Mesothelial cell of epicardium (in vitro differentiated cells): Measurements from ENCODE around the gene HPSE2. TPM values are rescaled to one million over a fixed set of nuclear protein-coding genes. Genes with fewer than 3 reads are reported as not detected.

Experiments
- DNase-seq, 2 experiments: peaks; one replicate each; pipeline ENCODE4 v3.0.0; 2021; ENCODE audit warnings: low spot score in 2 of 2; ENCODE audit not compliant: unreplicated experiment in 2 of 2
- H3K27ac Mint-ChIP-seq: 2 replicates; pipeline ENCODE4 v1.8.0; 2021; ENCODE audit warnings: mixed read lengths
- H3K27me3 Mint-ChIP-seq: 2 replicates; pipeline ENCODE4 v1.8.0; 2021; ENCODE audit warnings: low read depth, mixed read lengths
- H3K36me3 Mint-ChIP-seq: 2 replicates; pipeline ENCODE4 v1.8.0; 2021; ENCODE audit warnings: mixed read lengths
- H3K4me1 Mint-ChIP-seq: 2 replicates; pipeline ENCODE4 v1.8.0; 2021; ENCODE audit warnings: mixed read lengths
- H3K4me3 Mint-ChIP-seq: 2 replicates; pipeline ENCODE4 v1.8.0; 2021; ENCODE audit warnings: mild to moderate bottlenecking, moderate library complexity, mixed read lengths
- H3K9me3 Mint-ChIP-seq: 2 replicates; pipeline ENCODE4 v1.8.0; 2021; ENCODE audit warnings: mixed read lengths
- CTCF ChIP-seq: fragments of 200-600 bp; sonication (generic); IDR thresholded peaks from one replicate; pipeline ENCODE4 v1.5.0; 2021; ENCODE audit warnings: antibody characterized with exemption; ENCODE audit not compliant: unreplicated experiment
- total RNA-seq: library from RNA; stranded (reverse); gene quantifications from 3 replicates; pipeline ENCODE4 v1.2.1, GENCODE V29; 2021

The HPSE2 gene
- total RNA-seq, 1 donor from 2014 or later, result 2.3 TPM

DNA sequence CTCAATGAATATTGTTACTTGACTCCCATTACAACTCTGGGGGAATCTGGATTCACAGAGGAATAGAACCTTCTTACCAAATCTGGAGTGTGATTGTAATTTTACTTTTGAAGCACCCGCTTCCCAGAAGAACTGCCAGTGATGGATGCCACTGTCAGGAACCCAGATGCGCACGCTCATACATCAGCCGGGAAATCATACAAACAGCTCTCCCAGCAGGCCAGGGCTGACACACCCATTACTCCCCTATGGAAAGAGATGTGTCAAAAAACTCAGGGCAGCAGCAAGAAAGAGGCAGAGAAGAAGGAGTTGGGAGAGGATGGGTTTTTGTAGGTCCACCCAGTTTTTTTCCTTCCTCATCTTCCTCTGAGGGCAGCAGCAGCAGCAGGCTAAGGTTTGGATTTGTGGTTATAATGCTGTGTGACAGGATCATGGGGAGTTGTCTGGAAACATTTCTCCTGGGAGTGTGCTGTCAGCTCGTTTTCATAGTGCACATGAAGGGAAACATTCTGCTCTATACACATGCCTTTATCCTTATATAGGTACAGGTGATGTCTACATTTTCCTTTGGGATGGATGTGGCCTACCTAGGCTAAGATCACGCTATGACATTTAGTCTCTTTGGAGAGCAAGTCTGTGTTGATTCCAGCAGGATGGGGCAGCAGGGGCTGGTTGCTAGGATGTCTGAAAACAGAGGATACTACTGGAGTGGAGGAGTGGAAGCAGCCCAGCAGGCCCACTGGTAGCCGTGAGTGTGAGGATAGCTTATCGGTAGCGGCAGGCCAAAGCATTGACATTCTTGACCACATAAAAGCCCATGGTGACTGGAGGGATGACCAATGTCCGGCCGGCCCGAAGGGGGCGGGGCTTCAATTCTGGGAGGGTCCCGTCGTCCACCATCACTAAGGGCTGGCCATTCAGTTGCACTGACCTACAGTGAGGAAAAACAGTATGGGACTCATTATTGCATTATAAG, 776.6 kb downstream of the HPSE2 start:
- DNase-seq, result no peak
- H3K36me3 Mint-ChIP-seq, result no peaks in the 10 kb centered on the region
- TF ChIP-seq CTCF, result no peak
- peaks cover 27% of the 10 kb centered on the region for H3K4me1 Mint-ChIP-seq
- H3K27ac Mint-ChIP-seq, result no peak overlapping the region
- H3K27me3 Mint-ChIP-seq, result peaks cover 6% of the 10 kb centered on the region
- no peak overlapping the region for H3K4me3 Mint-ChIP-seq
- H3K9me3 Mint-ChIP-seq, result no peaks in the 10 kb centered on the region

GRCh38 chr10:98457721-98458120, 777.9 kb downstream of the HPSE2 start:
- Mint-ChIP-seq H3K36me3 (no peaks in the 10 kb centered on the region), H3K27me3 (peaks cover 6% of the 10 kb centered on the region), H3K9me3 (no peaks in the 10 kb centered on the region), H3K4me3 (no peak overlapping the region), H3K4me1 (peaks cover 27% of the 10 kb centered on the region), H3K27ac (no peak overlapping the region)
- no peak for DNase-seq
- no peak for TF ChIP-seq CTCF

DNA sequence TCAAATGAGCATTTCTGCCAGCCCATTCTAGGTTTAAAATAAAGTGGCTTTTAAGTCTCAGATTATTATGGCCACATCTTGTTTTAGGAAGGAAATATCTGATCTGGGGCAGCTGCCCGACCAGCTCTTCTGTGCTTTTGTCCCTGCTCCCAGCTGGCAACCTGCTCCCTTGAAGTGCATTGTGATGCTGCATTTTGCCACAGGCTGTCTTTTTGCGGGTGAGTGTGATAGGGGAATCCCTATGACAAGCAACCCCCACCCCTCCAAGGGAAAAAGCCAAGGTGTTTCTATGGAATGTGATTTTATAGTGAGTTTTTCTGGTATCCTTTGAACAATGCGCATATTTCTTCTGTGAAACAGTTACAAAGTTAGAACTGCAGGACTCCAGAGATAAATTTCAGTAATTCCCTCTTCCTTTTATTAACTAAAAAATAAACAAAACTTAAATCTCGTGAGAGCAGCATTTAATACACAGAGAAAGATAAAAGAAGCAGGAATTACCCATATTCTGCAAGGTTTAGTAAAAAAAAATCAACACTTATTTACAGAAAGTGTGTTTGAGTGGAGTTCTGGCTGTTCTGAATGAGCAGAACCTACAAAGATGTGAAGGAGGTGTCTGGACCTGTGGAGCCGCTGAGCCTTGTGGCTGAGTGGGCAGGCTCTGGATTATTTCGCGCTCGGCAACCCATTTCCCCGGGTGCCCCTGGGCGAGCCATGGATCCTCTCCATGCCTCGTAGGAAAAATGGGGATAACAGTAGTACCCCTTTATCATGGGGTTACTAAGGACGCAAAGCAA, 778.8 kb downstream of the HPSE2 start:
- H3K4me1 Mint-ChIP-seq, result peaks cover 27% of the 10 kb centered on the region
- H3K27me3 Mint-ChIP-seq, result peaks cover 7% of the 10 kb centered on the region

DNA sequence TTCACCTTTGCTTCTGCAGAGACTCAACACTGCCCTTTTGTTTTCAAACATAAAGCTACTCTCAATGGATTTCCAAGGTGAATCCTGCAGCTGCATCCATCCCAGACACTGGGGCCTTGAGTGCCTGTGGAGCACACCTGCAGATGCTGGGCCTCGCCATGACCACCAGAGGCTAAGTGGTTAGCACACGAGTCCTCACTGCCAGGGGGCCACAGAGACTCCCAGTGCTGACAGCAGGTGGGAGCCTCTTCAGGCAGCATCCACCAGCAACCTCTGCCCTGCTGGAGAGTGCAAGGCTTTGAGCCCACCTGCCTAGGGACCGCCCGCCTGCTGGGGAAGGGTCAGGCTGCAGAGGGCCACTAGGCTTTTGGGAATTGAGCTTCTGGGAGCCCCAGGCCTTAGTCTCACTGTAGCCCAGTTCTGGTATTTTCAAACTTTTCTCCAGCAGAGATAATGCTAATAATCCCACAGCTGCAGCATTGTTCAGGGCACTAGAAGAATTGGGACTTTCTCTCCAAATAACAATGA, 779.5 kb downstream of the HPSE2 start:
- Mint-ChIP-seq H3K9me3 (no peaks in the 10 kb centered on the region), H3K27ac (no peak overlapping the region), H3K4me3 (no peak overlapping the region), H3K4me1 (peaks cover 25% of the 10 kb centered on the region), H3K36me3 (no peaks in the 10 kb centered on the region), H3K27me3 (peaks cover 9% of the 10 kb centered on the region)
- DNase-seq, result no peak
- no peak for TF ChIP-seq CTCF

More for the DNA sequence above, 778.8 kb downstream of the HPSE2 start:
- TF ChIP-seq CTCF, result no peak
- Mint-ChIP-seq H3K36me3 (no peaks in the 10 kb centered on the region), H3K4me3 (no peak overlapping the region), H3K27ac (no peak overlapping the region), H3K9me3 (no peaks in the 10 kb centered on the region)
- no peak for DNase-seq

DNA sequence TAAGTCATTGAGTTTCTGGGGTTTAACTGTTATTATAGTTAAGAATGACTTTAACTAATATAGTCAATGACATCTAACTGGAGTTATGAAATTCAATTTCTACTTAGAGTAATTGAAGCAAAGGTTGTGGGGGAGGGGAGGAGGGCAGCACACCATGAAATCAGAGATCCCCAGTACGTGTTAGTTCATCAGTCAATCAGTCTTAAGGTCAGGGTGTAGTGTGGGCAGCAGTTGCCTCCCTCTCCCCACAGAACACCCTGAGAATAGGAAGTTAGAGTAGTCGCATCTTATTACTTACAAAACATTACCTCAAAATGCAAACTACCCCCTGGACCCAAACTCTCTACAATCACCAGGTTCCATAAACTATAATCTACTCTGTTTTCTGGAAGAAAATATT, 781.9 kb downstream of the HPSE2 start:
- H3K4me1 Mint-ChIP-seq, result peaks cover 15% of the 10 kb centered on the region
- no peak overlapping the region for H3K27ac Mint-ChIP-seq
- H3K9me3 Mint-ChIP-seq, result no peaks in the 10 kb centered on the region
- no peak for TF ChIP-seq CTCF
- no peak for DNase-seq
- H3K27me3 Mint-ChIP-seq, result peaks cover 17% of the 10 kb centered on the region
- H3K36me3 Mint-ChIP-seq, result no peaks in the 10 kb centered on the region
- no peak overlapping the region for H3K4me3 Mint-ChIP-seq
